ENCODE data around the gene GLP2R. TPM values are rescaled to one million over a fixed set of nuclear protein-coding genes. Genes with fewer than 3 reads are reported as not detected.
"Not testable (repeated sequence)": the region's sequence is repeated elsewhere in the genome, so short reads cannot be mapped to it uniquely, and the experiment has no call there.

Gene GLP2R
- total and polyA plus RNA-seq, 12 donors, result 0.09 to 0.41 (median 0.19) TPM; not detected in 2

GRCh38 chr17:9918352-9918751 is 92.6 kb downstream of the GLP2R start:
- Histone ChIP-seq H3K27ac (no peak overlapping the region), H3K4me3 (no peak overlapping the region), H3K27me3 (no peaks in the 10 kb centered on the region), H3K4me1 (no peaks in the 10 kb centered on the region), H3K9me3 (no peaks in the 10 kb centered on the region), H3K36me3 (peaks cover 0 to 95% (median 18%) of the 10 kb centered on the region in 9 donors)
- DNase-seq (no peak), ATAC-seq (no peak)
- no peak for TF ChIP-seq CTCF (IDR thresholded peaks at IDR 0.05)
- intact Hi-C loops (cut with DNase I), result loop anchor here in 1 of 10 donors (5.0 kb wide), 1 partner anchor 699 kb away; no protein-coding TSS in a partner anchor
- 79 to 84% methylated on average over 8 of the region's 8 CpGs for WGBS, 2 donors

- no peak for TF ChIP-seq CTCF (IDR thresholded peaks at IDR 0.05)
- H3K27ac ChIP-seq, result no peak overlapping the region
- no peaks in the 10 kb centered on the region for H3K27me3 ChIP-seq
- H3K9me3 ChIP-seq, result no peaks in the 10 kb centered on the region
- no peak for DNase-seq
- no peak for ATAC-seq
- H3K4me1 ChIP-seq, result no peaks in the 10 kb centered on the region
- WGBS, 2 donors, result 84 to 89% methylated on average over 5 of the region's 5 CpGs
- no peak overlapping the region for H3K4me3 ChIP-seq
- H3K36me3 ChIP-seq, result peaks cover 0 to 95% (median 18%) of the 10 kb centered on the region in 9 donors
- intact Hi-C loops (cut with DNase I), result loop anchor here in 1 of 10 donors (5.0 kb wide), 1 partner anchor 698 kb away; no protein-coding TSS in a partner anchor
Measured at GRCh38 chr17:9918804-9919352, 93.2 kb downstream of the GLP2R start.

- not testable (repeated sequence) for H3K4me3 ChIP-seq, ATAC-seq
- H3K36me3 ChIP-seq, result peaks cover 0 to 88% (median 17%) of the 10 kb centered on the region in 9 donors
Measured at GRCh38 chr17:9921216-9921615, 95.5 kb downstream of the GLP2R start.

GRCh38 chr17:9922012-9922848 is 96.5 kb downstream of the GLP2R start:
- intact Hi-C loops (cut with DNase I), result loop anchor here in 6 of 10 donors (5.0 to 10.0 kb wide), 5 partner anchors 303 to 695 kb away; no protein-coding TSS in a partner anchor
- Histone ChIP-seq H3K27ac (no peak overlapping the region), H3K36me3 (peaks cover 0 to 85% (median 13%) of the 10 kb centered on the region in 9 donors), H3K4me3 (no peak overlapping the region), H3K27me3 (no peaks in the 10 kb centered on the region), H3K4me1 (no peaks in the 10 kb centered on the region), H3K9me3 (no peaks in the 10 kb centered on the region)
- WGBS, 2 donors, result 91 to 95% methylated on average over 14 of the region's 14 CpGs
- ATAC-seq (no peak), DNase-seq (no peak)
- TF ChIP-seq CTCF (IDR thresholded peaks at IDR 0.05), result no peak

More at GRCh38 chr17:9921216-9921615, 95.5 kb downstream of the GLP2R start:
- H3K27me3 ChIP-seq, H3K9me3 ChIP-seq, DNase-seq, H3K4me1 ChIP-seq, H3K27ac ChIP-seq: not testable (repeated sequence)
- intact Hi-C loops (cut with DNase I), result loop anchor here in 6 of 10 donors (5.0 to 10.0 kb wide), 5 partner anchors 304 to 696 kb away; no protein-coding TSS in a partner anchor
- WGBS, 2 donors, result 90 to 91% methylated on average over 13 of the region's 13 CpGs

All from heart right ventricle (tissue), 16 donors.